Skin epidermis (tissue), 12 donors: ENCODE data around the gene GNPTAB.

Source experiments
- H3K27ac ChIP-seq, 21 experiments: fragments of 200-600 bp; sonication (generic) in 11 of 21; one replicate each; pipeline ENCODE4 v1.5.0; 2020; ENCODE audit warnings: mild to moderate bottlenecking in 3 of 21, inconsistent platforms in 2 of 21, moderate library complexity in 2 of 21
- H3K4me3 ChIP-seq, 7 experiments: fragments of 200-600 bp; sonication (generic) in 2 of 7; one replicate each; pipeline ENCODE4 v1.5.0; 2020; ENCODE audit warnings: inconsistent platforms in 2 of 7, mild to moderate bottlenecking in 2 of 7, moderate library complexity in 1 of 7

The GNPTAB gene

DNA sequence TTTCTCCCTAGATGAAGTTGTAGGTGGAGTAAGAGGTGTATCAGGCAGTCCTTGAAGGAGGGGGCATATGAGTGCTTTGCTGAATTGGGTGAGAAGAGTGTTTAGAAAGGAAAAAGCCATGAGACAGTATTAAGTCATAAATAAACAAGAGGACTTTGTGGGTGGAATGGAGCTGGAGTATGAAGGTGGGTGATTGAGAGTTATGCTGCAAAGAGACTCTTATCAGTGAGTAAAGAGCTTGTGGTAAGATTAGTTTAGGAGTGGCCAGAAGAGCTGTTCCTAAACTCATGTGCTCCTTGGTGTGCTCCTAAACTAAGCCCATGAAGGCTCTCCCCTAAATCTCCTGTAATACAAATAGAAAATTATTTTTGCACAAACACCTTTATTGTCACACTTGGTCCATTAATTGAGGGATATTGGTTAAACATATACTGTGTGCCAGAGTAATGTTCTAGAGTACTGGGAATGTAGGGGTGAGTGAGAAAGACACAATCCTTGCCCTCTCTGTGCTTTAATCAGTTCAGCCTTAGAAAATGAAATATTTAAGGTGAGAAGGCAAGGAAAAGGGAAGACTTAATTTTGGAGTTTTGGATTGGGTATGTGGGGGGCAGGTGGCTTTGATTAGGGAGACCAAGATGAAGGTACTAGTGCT is 123.5 kb downstream of the GNPTAB start:
- Histone ChIP-seq H3K4me3 (no peak overlapping the region), H3K27ac (no peak overlapping the region)

DNA sequence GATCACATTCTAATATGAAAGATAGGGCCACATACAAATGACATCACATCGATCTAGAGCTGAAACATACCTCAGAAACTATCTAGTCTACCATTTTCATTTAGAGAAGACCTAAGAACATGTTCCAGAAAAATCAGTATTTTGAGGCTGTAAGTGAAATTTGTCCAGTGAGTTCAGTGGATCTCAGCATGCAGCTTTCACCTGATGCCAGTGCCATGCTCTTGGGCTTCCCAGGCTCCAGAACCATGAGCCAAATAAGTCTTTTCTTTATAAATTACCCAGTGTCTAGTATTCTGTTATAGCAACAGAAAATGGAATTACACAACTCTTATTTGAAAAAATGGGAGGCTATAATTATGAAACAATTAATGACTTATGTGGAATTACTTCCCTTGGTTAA is 124.4 kb downstream of the GNPTAB start:
- H3K27ac ChIP-seq: no peak overlapping the region
- no peak overlapping the region for H3K4me3 ChIP-seq

GRCh38 chr12:101703487-101703886 is 127.3 kb downstream of the GNPTAB start:
- H3K4me3 ChIP-seq: no peak overlapping the region
- peak overlapping the region in 1 of 21 experiments; percentile 14 for H3K27ac ChIP-seq

GRCh38 chr12:101700299-101700820 is 130.4 kb downstream of the GNPTAB start:
- peak overlapping the region in 1 of 21 experiments; percentile 35 for H3K27ac ChIP-seq

GRCh38 chr12:101698800-101699347 is 131.9 kb downstream of the GNPTAB start:
- H3K27ac ChIP-seq: peak overlapping the region in 7 of 21 experiments; percentile 15 to 94 (median 90)
- H3K4me3 ChIP-seq: peak overlapping the region in 6 of 7 experiments; percentile 53 to 88 (median 83)

More at GRCh38 chr12:101700299-101700820, 130.4 kb downstream of the GNPTAB start:
- no peak overlapping the region for H3K4me3 ChIP-seq

DNA sequence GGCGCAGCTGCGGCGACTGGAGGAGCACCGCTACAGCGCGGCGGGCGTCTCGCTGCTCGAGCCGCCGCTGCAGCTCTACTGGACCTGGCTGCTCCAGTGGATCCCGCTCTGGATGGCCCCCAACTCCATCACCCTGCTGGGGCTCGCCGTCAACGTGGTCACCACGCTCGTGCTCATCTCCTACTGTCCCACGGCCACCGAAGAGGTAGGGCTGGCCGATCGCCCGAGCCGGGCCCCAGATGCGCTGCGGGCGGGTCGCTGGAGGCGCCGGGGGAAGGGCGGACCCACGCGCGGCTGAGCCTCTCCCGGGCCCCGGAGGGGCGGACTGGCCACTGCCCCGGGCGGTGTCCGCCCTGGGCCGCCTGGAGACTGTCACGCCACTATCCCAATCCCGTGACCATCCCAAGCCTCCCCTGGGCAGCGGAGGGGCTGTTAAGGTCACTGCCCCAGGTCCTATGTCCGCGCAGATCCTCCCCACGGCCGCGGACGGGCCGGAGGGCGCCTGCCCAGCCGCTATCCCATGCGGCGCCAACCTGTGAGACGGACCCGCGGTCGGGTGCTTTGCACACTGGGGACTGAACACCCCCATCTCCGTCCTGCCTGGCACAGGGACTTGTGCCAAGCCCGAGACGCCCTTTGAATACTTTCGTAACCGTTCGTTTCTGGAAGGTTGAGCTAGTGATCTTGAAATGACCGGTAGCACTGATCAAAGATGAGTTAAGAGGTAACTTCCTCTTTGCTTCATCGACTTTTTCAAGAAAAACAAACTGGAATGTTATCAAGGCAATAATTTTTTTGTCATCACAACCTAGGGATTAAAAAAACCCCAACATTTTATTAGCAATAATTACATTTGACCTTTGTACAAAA is 132.6 kb downstream of the GNPTAB start:
- Histone ChIP-seq H3K4me3 (peak overlapping the region; percentile 53 to 88 (median 81)), H3K27ac (peak overlapping the region; percentile 8 to 94 (median 83))

- Histone ChIP-seq H3K27ac (peak within 1 kb of the TSS; percentile 8 to 94 (median 83)), H3K4me3 (peak within 1 kb of the TSS; percentile 53 to 88 (median 81))
Observed at GRCh38 chr12:101697197-101697929, 133.4 kb downstream of the GNPTAB start, which contains the start of gene CHPT1. CHPT1 (plus strand) TSS chr12:101697640; CDS start chr12:101697862, 222 bp downstream.

DNA sequence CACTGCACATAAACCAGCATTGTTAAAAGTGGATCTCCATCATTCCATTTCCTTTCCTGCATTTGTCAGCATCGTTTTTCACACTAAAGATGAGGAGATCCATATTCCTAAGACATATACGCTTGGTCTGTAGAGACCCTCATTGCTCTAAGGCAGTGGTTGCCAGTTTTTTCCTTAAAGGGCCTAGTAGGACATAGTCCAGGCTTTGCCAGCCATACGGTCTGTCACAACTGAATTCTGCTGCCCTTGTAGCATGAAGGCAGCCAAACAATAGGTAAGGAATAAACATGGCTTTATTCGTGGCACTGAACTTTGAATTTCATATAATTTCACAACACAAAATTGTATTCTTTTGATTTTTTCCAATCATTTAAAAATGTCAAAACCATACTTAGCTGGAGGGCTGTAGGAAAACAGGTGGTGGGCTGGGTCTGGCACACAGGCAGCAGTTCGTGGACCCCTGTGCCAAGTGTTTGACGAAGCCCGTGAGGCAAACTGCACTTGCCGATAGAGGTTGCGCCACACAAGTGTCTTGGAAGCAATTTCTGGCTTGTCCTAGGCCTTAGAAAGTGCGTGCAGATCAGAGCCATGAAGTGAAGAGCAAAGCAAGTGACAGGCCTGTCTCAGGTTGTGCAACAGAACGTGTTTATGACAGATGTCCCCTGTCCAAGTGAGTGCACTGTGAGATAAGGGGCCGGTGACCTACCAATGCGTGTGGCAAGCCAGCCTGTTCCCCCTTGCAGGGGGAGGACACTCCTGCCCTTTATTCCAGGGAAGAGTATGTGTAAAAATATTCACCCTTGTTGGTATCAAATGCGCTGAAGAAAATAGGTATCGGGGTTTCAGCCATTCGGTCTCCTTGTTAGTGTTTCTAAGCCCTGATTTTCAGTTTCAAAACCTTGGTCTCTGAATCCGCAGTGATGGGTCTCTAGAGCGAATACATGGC is 134.2 kb downstream of the GNPTAB start:
- peak overlapping the region in 19 of 21 experiments; percentile 61 to 94 (median 84) for H3K27ac ChIP-seq
- peak overlapping the region; percentile 53 to 88 (median 81) for H3K4me3 ChIP-seq

DNA sequence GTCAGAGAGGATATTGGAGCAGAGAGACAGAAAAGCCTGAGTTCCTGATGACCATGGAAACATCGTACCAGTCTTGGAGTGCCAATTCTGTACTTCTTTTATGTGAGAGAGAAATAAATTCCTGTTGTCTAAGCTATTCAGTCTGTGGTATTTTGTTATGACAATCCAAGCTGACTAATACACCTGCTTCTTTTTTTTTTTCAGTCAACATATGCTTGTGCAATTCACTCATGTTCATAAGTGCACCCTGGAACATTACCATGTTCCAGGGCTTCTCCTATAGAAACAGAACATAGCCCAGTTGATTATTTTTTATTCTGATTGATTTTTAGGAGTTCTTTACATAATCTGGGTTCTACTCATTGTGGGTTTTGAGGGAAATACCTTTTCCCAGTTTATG is 135.1 kb downstream of the GNPTAB start:
- Histone ChIP-seq H3K4me3 (no peak overlapping the region), H3K27ac (peak overlapping the region in 2 of 21 experiments; percentile 5 to 90)
